ENCODE results near the gene F2RL3. TPM values are rescaled to one million over a fixed set of nuclear protein-coding genes. Genes with fewer than 3 reads are reported as not detected.

F2RL3 gene
- total RNA-seq, 1 donor from 2014 or later: not detected

GRCh38 chr19:16895467-16896145 is 6.8 kb downstream of the F2RL3 start:
- H3K9me3 Mint-ChIP-seq (ENCODE audit: unreplicated experiment): no peaks in the 10 kb centered on the region
- Histone ChIP-seq H3K27me3 (ENCODE audit: insufficient read depth, low read length) (peaks cover 5% of the 10 kb centered on the region), H3K36me3 (ENCODE audit: insufficient read depth, low read length) (no peaks in the 10 kb centered on the region), H3K4me2 (ENCODE audit: low read length) (no peak overlapping the region), H4K20me1 (ENCODE audit: insufficient read depth, low read length) (no peaks in the 10 kb centered on the region), H3K4me1 (ENCODE audit: insufficient read depth, low read length) (peaks cover 2% of the 10 kb centered on the region), H3K79me2 (ENCODE audit: insufficient read depth, low read length) (no peaks in the 10 kb centered on the region), H3K27ac (ENCODE audit: low read depth, low read length) (no peak overlapping the region), H3K9ac (ENCODE audit: low read length) (no peak overlapping the region), H3K9me3 (ENCODE audit: insufficient read depth, low read depth, low read length) (no peaks in the 10 kb centered on the region), H3K4me3 (ENCODE audit: insufficient read depth, low read depth, low read length) (no peak overlapping the region), H2AFZ (ENCODE audit: low read depth, low read length) (peak overlapping the region; percentile 77)
- H3K4me3 Mint-ChIP-seq (ENCODE audit: unreplicated experiment): no peak overlapping the region
- H3K4me1 Mint-ChIP-seq (ENCODE audit: low read depth, unreplicated experiment): no peaks in the 10 kb centered on the region
- no peak for DNase-seq (ENCODE audit: low read depth)
- no peaks in the 10 kb centered on the region for H3K36me3 Mint-ChIP-seq (ENCODE audit: low read depth, unreplicated experiment)
- peaks cover 27% of the 10 kb centered on the region for H3K27me3 Mint-ChIP-seq (ENCODE audit: low read depth, unreplicated experiment)
- FAIRE-seq: no peak
- TF ChIP-seq EZH2 (IDR thresholded peaks at IDR 0.05; ENCODE audit: insufficient read depth, low read length): no peak
- TF ChIP-seq CTCF (IDR thresholded peaks at IDR 0.05; ENCODE audit: insufficient read depth, low read depth, low read length): no peak
- no peak overlapping the region for H3K27ac Mint-ChIP-seq (ENCODE audit: unreplicated experiment)

DNA sequence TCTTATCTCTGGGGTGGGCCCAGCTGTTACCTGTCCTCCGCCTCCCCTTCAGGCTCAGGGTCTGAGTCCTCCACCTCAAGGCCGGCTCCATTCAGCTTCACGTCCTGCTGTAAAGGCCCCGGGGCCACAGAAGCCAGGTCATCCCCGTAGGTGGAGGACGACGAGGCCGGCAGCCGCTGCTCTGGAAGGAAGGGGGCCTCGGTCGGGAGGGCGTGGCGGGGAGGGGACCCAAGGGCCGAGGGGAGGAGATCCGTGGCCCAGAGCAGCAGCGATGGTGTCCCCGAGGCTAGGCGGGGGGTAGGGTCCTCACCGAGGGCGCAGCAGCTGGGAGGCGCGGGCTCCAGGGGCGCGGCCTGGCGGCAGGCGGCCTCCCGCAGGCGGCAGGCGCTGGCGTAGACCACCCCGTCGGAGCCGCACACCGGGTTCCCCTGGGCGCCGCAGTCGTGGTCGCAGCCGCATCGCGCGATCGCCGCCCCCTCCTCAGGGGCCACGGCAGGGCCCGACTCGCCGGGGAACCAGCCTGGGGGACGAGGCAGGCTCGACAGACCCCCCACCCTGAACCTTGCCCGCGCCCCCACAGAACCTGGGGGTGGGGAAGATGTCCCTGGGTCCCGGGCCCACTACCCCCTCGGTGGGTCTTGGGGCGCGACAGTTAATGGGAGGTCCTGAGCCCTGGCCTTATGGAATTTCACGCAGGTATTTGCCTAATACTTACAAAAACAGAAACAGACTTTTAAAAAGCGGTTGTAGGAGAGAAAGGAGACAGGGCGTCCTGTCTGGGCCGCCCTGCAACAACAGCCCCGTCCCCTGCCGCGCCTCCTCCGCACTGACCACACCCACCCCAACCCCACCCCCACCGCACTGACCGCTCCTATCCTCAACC is 7.6 kb downstream of the F2RL3 start:
- Mint-ChIP-seq H3K27ac (ENCODE audit: unreplicated experiment) (no peak overlapping the region), H3K27me3 (ENCODE audit: low read depth, unreplicated experiment) (peaks cover 24% of the 10 kb centered on the region), H3K9me3 (ENCODE audit: unreplicated experiment) (no peaks in the 10 kb centered on the region), H3K4me1 (ENCODE audit: low read depth, unreplicated experiment) (no peaks in the 10 kb centered on the region), H3K4me3 (ENCODE audit: unreplicated experiment) (peak overlapping the region; percentile 75), H3K36me3 (ENCODE audit: low read depth, unreplicated experiment) (no peaks in the 10 kb centered on the region)
- Histone ChIP-seq H3K36me3 (ENCODE audit: insufficient read depth, low read length) (no peaks in the 10 kb centered on the region), H3K4me1 (ENCODE audit: insufficient read depth, low read length) (peaks cover 2% of the 10 kb centered on the region), H3K9ac (ENCODE audit: low read length) (peak overlapping the region; percentile 54), H4K20me1 (ENCODE audit: insufficient read depth, low read length) (no peaks in the 10 kb centered on the region), H3K79me2 (ENCODE audit: insufficient read depth, low read length) (no peaks in the 10 kb centered on the region), H3K27ac (ENCODE audit: low read depth, low read length) (no peak overlapping the region), H3K27me3 (ENCODE audit: insufficient read depth, low read length) (peaks cover 5% of the 10 kb centered on the region), H3K9me3 (ENCODE audit: insufficient read depth, low read depth, low read length) (no peaks in the 10 kb centered on the region), H2AFZ (ENCODE audit: low read depth, low read length) (peak overlapping the region; percentile 77), H3K4me3 (ENCODE audit: insufficient read depth, low read depth, low read length) (peak overlapping the region; percentile 57), H3K4me2 (ENCODE audit: low read length) (peak overlapping the region; percentile 88)
- no peak for TF ChIP-seq EZH2 (IDR thresholded peaks at IDR 0.05; ENCODE audit: insufficient read depth, low read length)
- TF ChIP-seq CTCF (IDR thresholded peaks at IDR 0.05; ENCODE audit: insufficient read depth, low read depth, low read length): no peak
- no peak for FAIRE-seq
- DNase-seq (ENCODE audit: low read depth): no peak
